ENCODE data around the gene CDK2.
A peak's percentile ranks its signal among the peaks of the same experiment; 100 is the strongest.
"Not testable (repeated sequence)": the region's sequence is repeated elsewhere in the genome, so short reads cannot be mapped to it uniquely, and the experiment has no call there.

CDK2 gene

DNA sequence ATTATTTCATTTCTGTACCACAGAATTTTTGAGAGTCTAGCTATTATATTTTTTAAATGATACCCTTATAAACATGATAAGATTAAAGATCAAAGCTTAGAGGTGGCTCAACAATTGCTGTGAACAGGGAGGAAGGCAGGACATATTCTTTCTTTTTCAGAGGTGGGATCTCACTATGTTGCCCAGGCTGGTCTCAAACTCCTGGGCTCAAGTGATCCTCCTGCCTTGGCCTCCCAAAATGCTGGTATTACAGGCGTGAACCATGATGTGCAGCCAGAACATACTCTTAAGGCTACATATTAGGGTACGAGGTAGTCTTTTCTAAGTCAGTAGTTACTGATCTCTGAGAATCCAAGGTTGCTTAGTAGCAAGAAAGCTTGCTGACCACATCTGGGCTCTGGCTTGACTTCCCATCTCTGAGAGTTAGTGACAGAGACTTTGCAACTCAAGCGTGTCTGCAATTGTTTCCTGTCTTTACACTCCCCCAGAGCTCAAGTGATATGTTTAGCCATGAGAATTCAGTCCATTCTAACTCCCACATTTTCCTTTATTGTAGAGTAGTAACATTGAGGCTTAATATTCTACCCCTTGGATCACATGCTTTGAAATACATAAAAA is 15.8 kb downstream of the CDK2 start:
- DNase-seq: no peak

DNA sequence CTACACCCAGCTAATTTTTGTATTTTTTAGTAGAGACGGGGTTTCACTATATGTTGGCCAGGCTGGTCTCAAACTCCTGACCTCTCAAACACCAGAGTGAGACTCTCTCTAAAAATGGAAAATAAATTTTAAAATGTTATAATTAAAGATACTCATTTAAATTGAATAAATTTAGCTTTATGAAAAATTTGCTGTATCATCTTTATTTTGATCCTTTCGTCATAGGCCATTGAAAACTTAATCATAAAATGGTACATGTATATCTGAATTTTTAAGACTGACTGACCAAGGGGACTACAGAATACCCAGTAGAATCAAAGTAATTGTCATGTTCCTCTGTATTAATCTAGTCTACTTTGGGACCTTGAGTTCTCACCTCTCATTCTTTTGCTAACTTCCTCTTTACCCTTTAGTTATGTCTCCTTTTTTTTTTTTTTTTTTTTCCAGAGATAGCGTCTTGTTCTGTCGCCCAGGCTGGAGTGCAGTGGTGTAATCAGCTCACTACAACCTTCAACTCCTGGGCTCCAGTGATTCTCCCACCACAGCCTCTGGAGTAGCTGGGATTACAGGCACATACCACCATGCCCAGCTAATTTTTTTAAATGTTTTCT is 16.7 kb downstream of the CDK2 start:
- DNase-seq: no peak

GRCh38 chr12:55984861-55985260 is 18.2 kb downstream of the CDK2 start:
- no peak for DNase-seq

DNA sequence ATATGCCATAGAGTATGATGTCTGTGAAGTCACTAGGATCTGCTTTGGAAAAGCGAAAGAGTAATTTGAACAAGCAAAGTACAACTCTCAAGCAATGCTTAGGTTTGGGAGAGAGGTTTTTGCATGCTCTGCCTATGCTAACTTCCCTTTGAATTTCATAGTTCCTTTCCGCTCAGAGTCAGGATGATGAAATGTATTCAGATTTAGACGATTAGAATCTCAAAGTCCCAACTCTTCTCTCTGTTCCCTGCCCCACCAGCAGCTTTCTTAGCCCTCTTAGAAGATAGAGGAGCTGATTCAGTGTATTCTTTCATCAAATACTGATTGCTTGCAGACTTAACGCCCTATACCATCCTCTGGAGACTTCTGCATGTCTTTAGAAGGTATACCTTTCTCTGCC is 18.7 kb downstream of the CDK2 start:
- no peak for DNase-seq

GRCh38 chr12:55985976-55986375 is 19.3 kb downstream of the CDK2 start:
- not testable (repeated sequence) for DNase-seq

DNA sequence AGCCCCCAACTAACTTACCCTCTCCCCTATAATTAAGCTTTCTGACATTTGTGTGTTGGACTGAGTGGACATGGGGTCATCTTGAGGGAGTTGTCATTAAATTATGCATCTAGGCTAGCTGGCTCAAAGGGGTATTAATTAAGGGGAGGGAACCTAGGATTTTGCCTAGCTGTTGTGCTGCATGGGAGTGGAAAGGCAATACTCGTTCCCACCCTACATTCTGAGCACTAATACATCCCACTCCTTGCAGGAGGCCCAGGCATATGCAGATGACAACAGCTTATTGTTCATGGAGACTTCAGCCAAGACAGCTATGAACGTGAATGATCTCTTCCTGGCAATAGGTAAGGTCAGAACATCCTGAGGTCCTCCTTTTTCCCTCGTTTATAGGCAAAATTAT is 24.5 kb downstream of the CDK2 start:
- no peak for DNase-seq

DNA sequence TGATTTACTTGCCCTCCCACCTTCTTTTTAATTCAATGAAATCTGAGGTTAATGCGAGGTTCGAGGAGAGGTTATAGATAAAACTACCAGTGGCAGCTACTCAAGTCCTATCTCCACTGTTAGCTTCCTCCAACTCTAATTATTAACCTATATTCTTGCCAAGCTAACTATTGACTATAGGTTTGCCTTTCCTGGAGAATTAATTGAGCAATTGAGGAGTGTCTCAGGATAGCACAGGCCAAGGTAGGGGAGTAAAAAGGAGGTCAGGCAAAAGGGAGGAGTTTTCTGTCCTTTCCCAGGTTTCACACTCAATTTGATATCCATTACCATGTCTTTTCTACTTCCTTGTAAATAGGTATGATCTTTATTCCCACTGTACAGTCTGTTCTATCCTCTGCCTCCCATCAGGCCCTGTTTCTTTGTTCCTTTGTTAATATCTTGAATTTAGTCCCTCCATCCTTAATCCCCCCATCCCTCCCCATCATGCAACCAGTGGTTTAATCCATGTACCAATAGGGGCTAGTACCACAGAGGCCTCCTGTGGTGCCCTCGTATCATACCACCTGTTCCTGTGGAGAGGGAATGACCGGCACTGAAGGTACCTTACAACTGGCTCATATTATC is 26.7 kb downstream of the CDK2 start:
- no peak for DNase-seq

GRCh38 chr12:55995366-55995765 is 28.7 kb downstream of the CDK2 start:
- no peak for DNase-seq

GRCh38 chr12:55996201-55996714 is 29.6 kb downstream of the CDK2 start:
- DNase-seq: peak; percentile 48

DNA sequence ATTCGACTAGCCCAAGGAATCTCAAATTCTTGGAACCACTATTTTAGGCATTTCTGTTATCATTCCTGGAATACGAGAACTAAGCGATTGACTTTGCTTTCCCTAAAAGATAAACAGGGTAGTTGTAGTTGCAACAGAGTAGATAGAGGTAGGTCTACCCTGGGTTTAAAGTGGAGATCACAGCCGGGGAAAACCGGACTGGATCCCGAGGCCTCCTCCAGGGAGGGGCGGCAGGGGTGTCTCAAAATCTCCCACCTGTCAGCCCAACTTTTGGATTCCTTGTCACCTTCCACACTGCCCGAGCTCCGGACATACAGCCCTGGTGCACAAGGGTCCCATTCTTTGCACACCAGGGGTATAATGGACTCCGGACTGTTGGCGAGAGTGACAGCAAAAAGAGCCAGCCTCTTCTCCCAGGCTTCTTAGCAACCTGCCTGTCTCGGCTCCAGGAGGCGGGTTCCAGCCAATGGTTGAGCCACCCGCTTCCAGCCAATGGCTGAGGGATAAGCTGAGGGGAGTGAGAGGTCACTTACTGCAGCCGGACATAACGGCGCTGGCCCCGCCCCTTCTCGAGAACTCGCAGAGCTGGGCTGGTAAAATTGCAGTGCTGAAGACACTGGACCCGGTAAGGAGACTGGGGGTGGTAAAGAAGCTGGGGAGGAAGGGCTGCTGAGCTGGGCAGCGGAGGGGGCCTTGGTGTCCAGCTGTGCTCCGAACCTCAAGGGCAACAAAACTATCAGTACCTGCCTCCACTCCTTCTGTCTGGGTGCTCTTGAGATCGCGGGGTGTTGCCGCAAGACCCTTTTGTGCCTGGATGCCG is 30.3 kb downstream of the CDK2 start, which contains the start of gene SUOX:
TSS of gene SUOX (plus strand) at position 562 of the 820 bp plus-strand sequence. CDS start 4,946 bp downstream, outside the sequence.
- DNase-seq: no peak

- DNase-seq: no peak
Observed at GRCh38 chr12:55997535-55997859, 30.9 kb downstream of the CDK2 start.

DNA sequence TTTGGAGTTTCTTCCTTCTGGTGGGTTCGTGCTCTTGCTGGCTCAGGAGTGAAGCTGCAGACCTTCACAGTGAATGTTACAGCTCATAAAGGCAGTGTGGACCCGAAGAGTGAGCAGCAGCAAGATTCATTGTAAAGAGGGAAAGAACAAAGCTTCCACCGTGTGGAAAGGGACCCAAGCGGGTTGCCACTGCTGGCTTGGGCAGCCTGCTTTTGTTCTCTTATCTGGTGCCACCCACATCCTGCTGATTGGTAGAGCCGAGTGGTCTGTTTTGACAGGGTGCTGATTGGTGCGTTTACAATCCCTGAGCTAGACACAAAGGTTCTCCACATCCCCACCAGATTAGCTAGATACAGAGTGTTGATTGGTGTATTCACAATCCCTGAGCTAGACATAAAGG is 32.9 kb downstream of the CDK2 start:
- not testable (repeated sequence) for DNase-seq

- not testable (repeated sequence) for DNase-seq
Observed at GRCh38 chr12:55999999-56000540, 33.4 kb downstream of the CDK2 start.

DNA sequence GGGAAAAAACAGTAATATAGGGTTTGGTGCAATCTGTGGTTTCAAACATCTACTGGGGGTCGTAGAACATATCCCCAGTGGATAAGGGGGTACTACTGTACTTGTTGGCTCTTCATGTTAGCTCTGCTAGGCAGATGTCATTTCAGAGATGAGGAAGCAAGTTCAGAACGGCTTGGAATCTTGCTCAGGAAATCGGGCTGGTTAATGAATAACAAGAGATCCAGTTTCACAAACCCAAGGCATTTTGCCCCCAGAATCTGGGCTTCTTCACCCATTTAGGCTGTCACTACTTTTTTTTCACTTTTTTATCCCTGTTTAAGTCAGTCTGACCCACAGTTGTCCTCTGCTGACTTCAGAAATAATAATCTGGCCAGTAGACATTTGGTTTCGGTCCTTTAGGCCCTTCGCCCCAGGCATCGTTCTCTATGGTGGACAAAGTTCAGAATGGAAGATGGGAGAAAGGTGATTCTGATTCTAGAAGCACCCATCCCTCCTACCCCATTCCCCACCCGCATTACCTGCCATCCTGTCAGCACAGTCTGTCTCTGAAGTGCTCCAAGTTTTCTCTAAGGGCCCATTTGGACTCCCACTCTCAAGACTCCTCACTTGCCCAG is 35.0 kb downstream of the CDK2 start:
- no peak for DNase-seq

DNA sequence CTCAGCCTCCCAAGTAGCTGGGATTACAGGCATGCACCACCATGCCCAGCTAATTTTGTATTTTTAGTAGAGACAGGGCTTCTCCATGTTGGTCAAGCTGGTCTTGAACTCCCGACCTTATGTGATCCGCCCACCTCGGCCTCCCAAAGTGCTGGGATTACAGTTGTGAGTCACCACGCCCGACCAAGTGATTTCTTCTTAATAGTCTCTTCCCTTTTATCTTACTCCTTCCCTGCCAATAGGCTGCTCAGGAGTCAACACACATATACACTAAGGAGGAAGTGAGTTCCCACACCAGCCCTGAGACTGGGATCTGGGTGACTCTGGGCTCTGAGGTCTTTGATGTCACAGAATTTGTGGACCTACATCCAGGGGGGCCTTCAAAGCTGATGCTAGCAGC is 36.7 kb downstream of the CDK2 start:
- DNase-seq: not testable (repeated sequence)

DNA sequence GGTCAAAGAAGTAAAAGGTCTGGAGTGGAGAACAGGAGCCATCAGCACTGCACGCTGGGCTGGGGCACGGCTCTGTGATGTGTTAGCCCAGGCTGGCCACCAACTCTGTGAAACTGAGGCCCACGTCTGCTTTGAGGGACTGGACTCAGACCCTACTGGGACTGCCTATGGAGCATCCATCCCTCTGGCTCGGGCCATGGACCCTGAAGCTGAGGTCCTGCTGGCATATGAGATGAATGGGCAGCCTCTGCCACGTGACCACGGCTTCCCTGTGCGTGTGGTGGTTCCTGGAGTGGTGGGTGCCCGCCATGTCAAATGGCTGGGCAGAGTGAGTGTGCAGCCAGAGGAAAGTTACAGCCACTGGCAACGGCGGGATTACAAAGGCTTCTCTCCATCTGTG is 37.6 kb downstream of the CDK2 start:
- no peak for DNase-seq

GRCh38 chr12:56007564-56008559 is 41.2 kb downstream of the CDK2 start:
- peak; percentile 76 for DNase-seq

GRCh38 chr12:56010111-56010570 is 43.5 kb downstream of the CDK2 start:
- no peak for DNase-seq

- DNase-seq: no peak
Observed at GRCh38 chr12:56011509-56012090, 45.0 kb downstream of the CDK2 start.

- DNase-seq: no peak
Observed at GRCh38 chr12:56013482-56013881, 46.9 kb downstream of the CDK2 start.

DNA sequence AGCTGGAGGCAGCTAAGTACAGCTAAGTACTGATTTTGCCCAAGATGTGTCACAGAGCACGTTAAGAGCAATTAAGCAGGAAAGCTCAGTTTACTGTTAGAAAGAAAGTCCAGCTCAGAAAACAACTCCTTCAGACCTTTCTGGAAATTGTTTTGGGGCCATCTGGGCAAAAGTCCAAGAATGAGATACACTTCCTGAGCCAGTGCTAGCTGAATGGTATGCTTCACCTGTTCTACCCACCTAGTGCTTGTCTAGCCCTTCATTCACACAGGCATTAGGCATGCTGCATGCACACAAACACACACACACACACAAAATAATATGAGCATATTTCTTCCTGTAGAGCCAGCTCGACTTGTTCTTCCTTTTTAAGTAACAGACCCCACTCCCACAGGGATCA is 47.6 kb downstream of the CDK2 start:
- DNase-seq: no peak
